Naive thymus-derived CD4-positive, alpha-beta T cell (primary cell): ENCODE data around the gene ZNF133. TPM values are rescaled to one million over a fixed set of nuclear protein-coding genes. Genes with fewer than 3 reads are reported as not detected.
"Not testable (repeated sequence)": the region's sequence is repeated elsewhere in the genome, so short reads cannot be mapped to it uniquely, and the experiment has no call there.

Experiments
- ATAC-seq: fragments of 150-1000 bp; cut with Tn5 transposase; 2 replicates; pipeline ENCODE4 v1.10.0; 2021; ENCODE audit warnings: mild to moderate bottlenecking, moderate library complexity
- CTCF ChIA-PET: fragments of 350-600 bp; sonication (Branson Sonifier 250); formaldehyde crosslinking; loops from one replicate; lab custom pipeline; 2021; ENCODE audit warnings: antibody characterized with exemption; lab: Charles Lee
- POLR2A ChIA-PET: fragments of 350-600 bp; sonication (Branson Sonifier 250); formaldehyde crosslinking; loops from one replicate; lab custom pipeline; 2021; ENCODE audit warnings: antibody characterized with exemption, inconsistent platforms; lab: Charles Lee
- DNase-seq, 9 donors: peaks; one replicate each; pipeline versions ENCODE4 v3.0.0 to v3.0.0-alpha.2; 2020 to 2022; ENCODE audit warnings: mixed read lengths in 1 of 9
- H3K27ac ChIP-seq: one replicate; pipeline ENCODE4 v1.7.0; 2013; ENCODE audit warnings: mild to moderate bottlenecking, low read depth, low read length, moderate library complexity
- H3K27me3 ChIP-seq, 2 donors: one replicate each; pipeline ENCODE4 v1.7.0; 2013; ENCODE audit warnings: low read length in 2 of 2, mild to moderate bottlenecking in 2 of 2, moderate library complexity in 2 of 2; ENCODE audit not compliant: control insufficient read depth in 2 of 2, insufficient read depth in 2 of 2
- H3K36me3 ChIP-seq, 3 experiments: 1 replicate in 2 of 3; 2 replicates in 1 of 3; pipeline ENCODE4 v1.7.0; 2013; ENCODE audit warnings: low read length in 3 of 3, mild to moderate bottlenecking in 3 of 3, moderate library complexity in 1 of 3; ENCODE audit not compliant: insufficient read depth in 3 of 3, control insufficient read depth in 2 of 3
- H3K4me1 ChIP-seq, 2 donors: one replicate each; pipeline ENCODE4 v1.7.0; 2013; ENCODE audit warnings: low read length in 2 of 2, mild to moderate bottlenecking in 2 of 2, moderate library complexity in 1 of 2; ENCODE audit not compliant: control insufficient read depth in 2 of 2, insufficient read depth in 2 of 2
- H3K4me3 ChIP-seq: 2 replicates; pipeline ENCODE4 v1.7.0; 2013; ENCODE audit warnings: mild to moderate bottlenecking, low read length
- H3K9me3 ChIP-seq, 3 experiments: 1 replicate in 2 of 3; 2 replicates in 1 of 3; pipeline ENCODE4 v1.7.0; 2013; ENCODE audit warnings: low read length in 3 of 3; ENCODE audit not compliant: control insufficient read depth in 2 of 3
- H3K27ac Mint-ChIP-seq, 9 donors: one replicate each; pipeline ENCODE4 v1.8.0; 2020 to 2022; ENCODE audit warnings: mixed read lengths in 9 of 9, mild to moderate bottlenecking in 8 of 9, moderate library complexity in 5 of 9, inconsistent platforms in 2 of 9
- H3K27me3 Mint-ChIP-seq, 5 donors: one replicate each; pipeline ENCODE4 v1.8.0; 2021 to 2022; ENCODE audit warnings: mixed read lengths in 5 of 5, mild to moderate bottlenecking in 1 of 5
- H3K36me3 Mint-ChIP-seq, 5 donors: one replicate each; pipeline ENCODE4 v1.8.0; 2020 to 2022; ENCODE audit warnings: mixed read lengths in 5 of 5, mild to moderate bottlenecking in 3 of 5, inconsistent platforms in 1 of 5
- H3K4me1 Mint-ChIP-seq, 7 donors: one replicate each; pipeline ENCODE4 v1.8.0; 2020 to 2022; ENCODE audit warnings: mixed read lengths in 7 of 7, mild to moderate bottlenecking in 3 of 7, inconsistent platforms in 1 of 7
- H3K4me3 Mint-ChIP-seq, 10 donors: one replicate each; pipeline ENCODE4 v1.8.0; 2020 to 2022; ENCODE audit warnings: mild to moderate bottlenecking in 10 of 10, mixed read lengths in 10 of 10, moderate library complexity in 6 of 10, inconsistent platforms in 2 of 10
- H3K9me3 Mint-ChIP-seq, 11 donors: one replicate each; pipeline ENCODE4 v1.8.0; 2020 to 2022; ENCODE audit warnings: mixed read lengths in 11 of 11, mild to moderate bottlenecking in 4 of 11, inconsistent platforms in 1 of 11, moderate library complexity in 1 of 11
- intact Hi-C, 2 donors: fragments of 100-400 bp; cut with micrococcal nuclease; formaldehyde crosslinking; loops; one replicate each; pipeline ENCODE4 v1.15.1; 2023
- polyA plus RNA-seq, 2 donors: library from polyadenylated mRNA; unstranded; fragments of 300-500 nt; fragmentation: Illumina TruSeq; gene quantifications; one replicate each; pipeline ENCODE4 v1.2.3, GENCODE V29; 2021
- total RNA-seq, 6 experiments: library from RNA in 5 of 6; stranded (reverse) in 5 of 6; gene quantifications; 1 replicate in 5 of 6; 2 replicates in 1 of 6; pipeline ENCODE4 v1.2.3 and lab custom pipeline; 2021 to 2026

ZNF133 gene
- total and polyA plus RNA-seq, 7 experiments from 2014 or later, result 6.5 to 12.6 (median 9.4) TPM

- no peak for DNase-seq
- ChIA-PET CTCF (interaction anchor here (0.6 kb wide), 1 partner anchor 25 kb away, joined by 3 read pairs; no protein-coding TSS in a partner anchor), POLR2A (no interaction called here)
- H3K4me1 Mint-ChIP-seq, result no peaks in the 10 kb centered on the region
- intact Hi-C loops, result no loop called here
- H3K9me3 ChIP-seq, result peaks cover 0 to 5% (median 0%) of the 10 kb centered on the region in 3 experiments
- H3K27me3 ChIP-seq, result no peaks in the 10 kb centered on the region
- H3K27me3 Mint-ChIP-seq, result no peaks in the 10 kb centered on the region
- H3K27ac ChIP-seq, result no peak overlapping the region
- H3K4me1 ChIP-seq, result no peaks in the 10 kb centered on the region
- H3K36me3 Mint-ChIP-seq, result peaks cover 0 to 6% (median 0%) of the 10 kb centered on the region in 5 donors
- H3K27ac Mint-ChIP-seq, result no peak overlapping the region
- no peak overlapping the region for H3K4me3 ChIP-seq
- peaks cover 0 to 23% (median 4%) of the 10 kb centered on the region in 11 donors for H3K9me3 Mint-ChIP-seq
- no peak overlapping the region for H3K4me3 Mint-ChIP-seq
- no peaks in the 10 kb centered on the region for H3K36me3 ChIP-seq
- no peak for ATAC-seq
These were observed 35.4 kb downstream of the ZNF133 start for GRCh38 chr20:18323705-18324104.

- intact Hi-C loops, result no loop called here
- H3K27ac Mint-ChIP-seq, result no peak overlapping the region
- H3K4me3 Mint-ChIP-seq, result no peak overlapping the region
- H3K36me3 ChIP-seq, result no peaks in the 10 kb centered on the region
- no peaks in the 10 kb centered on the region for H3K4me1 ChIP-seq
- CTCF ChIA-PET, result no interaction called here
- peaks cover 0 to 11% (median 0%) of the 10 kb centered on the region in 5 donors for H3K36me3 Mint-ChIP-seq
- H3K27me3 Mint-ChIP-seq, result no peaks in the 10 kb centered on the region
- H3K27ac ChIP-seq, result no peak overlapping the region
- H3K4me1 Mint-ChIP-seq, result no peaks in the 10 kb centered on the region
- peaks cover 0 to 5% (median 0%) of the 10 kb centered on the region in 3 experiments for H3K9me3 ChIP-seq
- H3K4me3 ChIP-seq, result no peak overlapping the region
- no peak for ATAC-seq
- DNase-seq, result no peak
- no peaks in the 10 kb centered on the region for H3K27me3 ChIP-seq
- POLR2A ChIA-PET, result no interaction called here
- peaks cover 0 to 33% (median 10%) of the 10 kb centered on the region in 11 donors for H3K9me3 Mint-ChIP-seq
These were observed 36.3 kb downstream of the ZNF133 start for GRCh38 chr20:18324596-18325089.

GRCh38 chr20:18326990-18327389 is 38.7 kb downstream of the ZNF133 start:
- H3K27ac ChIP-seq, result no peak overlapping the region
- DNase-seq (no peak), ATAC-seq (no peak)
- ChIA-PET POLR2A (no interaction called here), CTCF (interaction anchor here (0.7 kb wide), 1 partner anchor 361 kb away, joined by 4 read pairs; no protein-coding TSS in a partner anchor)
- no peak overlapping the region for H3K4me3 ChIP-seq
- H3K4me1 ChIP-seq, result no peaks in the 10 kb centered on the region
- no peaks in the 10 kb centered on the region for H3K4me1 Mint-ChIP-seq
- H3K9me3 Mint-ChIP-seq, result peaks cover 9 to 56% (median 22%) of the 10 kb centered on the region in 11 donors
- H3K36me3 ChIP-seq, result no peaks in the 10 kb centered on the region
- no peaks in the 10 kb centered on the region for H3K27me3 ChIP-seq
- H3K36me3 Mint-ChIP-seq, result peaks cover 0 to 11% (median 4%) of the 10 kb centered on the region in 5 donors
- H3K27ac Mint-ChIP-seq, result no peak overlapping the region
- peaks cover 0 to 13% (median 0%) of the 10 kb centered on the region in 3 experiments for H3K9me3 ChIP-seq
- peaks cover 0 to 5% (median 0%) of the 10 kb centered on the region in 5 donors for H3K27me3 Mint-ChIP-seq
- intact Hi-C loops, result no loop called here
- no peak overlapping the region for H3K4me3 Mint-ChIP-seq

- H3K9me3 ChIP-seq, result peaks cover 0 to 13% (median 0%) of the 10 kb centered on the region in 3 experiments
- ChIA-PET CTCF (no interaction called here), POLR2A (no interaction called here)
- H3K36me3 Mint-ChIP-seq, result peaks cover 0 to 15% (median 3%) of the 10 kb centered on the region in 5 donors
- no peak overlapping the region for H3K27ac Mint-ChIP-seq
- no peak overlapping the region for H3K27ac ChIP-seq
- ATAC-seq, result no peak
- DNase-seq, result no peak
- H3K9me3 Mint-ChIP-seq, result peaks cover 20 to 81% (median 36%) of the 10 kb centered on the region in 11 donors
- no peaks in the 10 kb centered on the region for H3K36me3 ChIP-seq
- H3K4me3 Mint-ChIP-seq, result no peak overlapping the region
- intact Hi-C loops, result no loop called here
- peaks cover 0 to 14% (median 2%) of the 10 kb centered on the region in 5 donors for H3K27me3 Mint-ChIP-seq
- no peak overlapping the region for H3K4me3 ChIP-seq
- H3K27me3 ChIP-seq, result no peaks in the 10 kb centered on the region
- no peaks in the 10 kb centered on the region for H3K4me1 ChIP-seq
- no peaks in the 10 kb centered on the region for H3K4me1 Mint-ChIP-seq
These were observed 43.4 kb downstream of the ZNF133 start for GRCh38 chr20:18331694-18332093.

GRCh38 chr20:18349749-18350148 is 61.4 kb downstream of the ZNF133 start:
- not testable (repeated sequence) for H3K4me1 ChIP-seq, ATAC-seq

GRCh38 chr20:18359854-18360253 is 71.5 kb downstream of the ZNF133 start:
- Mint-ChIP-seq H3K9me3 (peaks cover 0 to 10% (median 0%) of the 10 kb centered on the region in 11 donors), H3K27ac (no peak overlapping the region), H3K4me3 (no peak overlapping the region), H3K27me3 (peaks cover 2 to 17% (median 3%) of the 10 kb centered on the region in 5 donors), H3K36me3 (no peaks in the 10 kb centered on the region), H3K4me1 (peaks cover 0 to 2% (median 0%) of the 10 kb centered on the region in 7 donors)
- ATAC-seq (no peak), DNase-seq (no peak)
- Histone ChIP-seq H3K27me3 (no peaks in the 10 kb centered on the region), H3K36me3 (no peaks in the 10 kb centered on the region), H3K27ac (no peak overlapping the region), H3K4me3 (no peak overlapping the region), H3K9me3 (no peaks in the 10 kb centered on the region), H3K4me1 (no peaks in the 10 kb centered on the region)
- ChIA-PET CTCF (no interaction called here), POLR2A (no interaction called here)
- intact Hi-C loops, result no loop called here

More at GRCh38 chr20:18349749-18350148, 61.4 kb downstream of the ZNF133 start:
- H3K9me3 Mint-ChIP-seq, H3K27me3 ChIP-seq, H3K4me3 ChIP-seq, POLR2A ChIA-PET, H3K36me3 Mint-ChIP-seq, H3K27ac ChIP-seq, DNase-seq, intact Hi-C loops, H3K4me1 Mint-ChIP-seq, H3K36me3 ChIP-seq, H3K27ac Mint-ChIP-seq, H3K9me3 ChIP-seq, H3K4me3 Mint-ChIP-seq: not testable (repeated sequence)
- CTCF ChIA-PET, result interaction anchor here (0.7 to 0.8 kb wide), 2 partner anchors 452 to 753 kb away, joined by 3 read pairs; no protein-coding TSS in a partner anchor
- H3K27me3 Mint-ChIP-seq, result peaks cover 7 to 41% (median 29%) of the 10 kb centered on the region in 5 donors

- H3K27ac Mint-ChIP-seq, result no peak overlapping the region
- CTCF ChIA-PET, result no interaction called here
These were observed 72.3 kb downstream of the ZNF133 start for GRCh38 chr20:18360635-18361034.

More at GRCh38 chr20:18360635-18361034, 72.3 kb downstream of the ZNF133 start:
- peaks cover 0 to 2% (median 0%) of the 10 kb centered on the region in 7 donors for H3K4me1 Mint-ChIP-seq
- H3K9me3 ChIP-seq, result no peaks in the 10 kb centered on the region
- POLR2A ChIA-PET, result no interaction called here
- no peaks in the 10 kb centered on the region for H3K27me3 ChIP-seq
- ATAC-seq, result no peak
- intact Hi-C loops, result no loop called here
- DNase-seq, result no peak
- H3K4me1 ChIP-seq, result no peaks in the 10 kb centered on the region
- no peaks in the 10 kb centered on the region for H3K36me3 ChIP-seq
- no peak overlapping the region for H3K4me3 ChIP-seq
- H3K36me3 Mint-ChIP-seq, result no peaks in the 10 kb centered on the region
- H3K4me3 Mint-ChIP-seq, result no peak overlapping the region
- peaks cover 0 to 2% (median 0%) of the 10 kb centered on the region in 11 donors for H3K9me3 Mint-ChIP-seq
- peaks cover 0 to 17% (median 0%) of the 10 kb centered on the region in 5 donors for H3K27me3 Mint-ChIP-seq
- no peak overlapping the region for H3K27ac ChIP-seq
